ENCODE data around the gene LIG3.
"Not testable (repeated sequence)": the region's sequence is repeated elsewhere in the genome, so short reads cannot be mapped to it uniquely, and the experiment has no call there.

LIG3 gene

GRCh38 chr17:34980353-34980680 lies at the start of gene LIG3:
Gene LIG3 (plus strand): TSS chr17:34980512. CDS start chr17:34983006, 2,494 bp downstream.
- FAIRE-seq, result no peak

GRCh38 chr17:34950780-34951179 lies 29.5 kb upstream of the LIG3 start:
- not testable (repeated sequence) for FAIRE-seq

GRCh38 chr17:34958438-34958837 lies 21.9 kb upstream of the LIG3 start:
- no peak for FAIRE-seq

GRCh38 chr17:34961093-34961911 lies 19.0 kb upstream of the LIG3 start, which contains the start of the genes CCT6B and ZNF830:
Gene CCT6B (minus strand): TSS chr17:34961460. CDS start chr17:34961393, 67 bp downstream.
Gene ZNF830 (plus strand): TSS chr17:34961540. CDS start chr17:34961567, 27 bp downstream.
- peak; percentile 85 for FAIRE-seq

- no peak for FAIRE-seq
Measured at GRCh38 chr17:34974179-34974578, 6.1 kb upstream of the LIG3 start.

GRCh38 chr17:34974794-34975785 lies 5.2 kb upstream of the LIG3 start:
- no peak for FAIRE-seq

GRCh38 chr17:34979153-34979552 lies 1.2 kb upstream of the LIG3 start:
- no peak for FAIRE-seq

- no peak for FAIRE-seq
Measured at GRCh38 chr17:34979650-34980352, 511 bp upstream of the LIG3 start.

- FAIRE-seq, result no peak
Measured at GRCh38 chr17:34980681-34981537, 597 bp downstream of the LIG3 start.

- FAIRE-seq, result no peak
Measured at GRCh38 chr17:34981538-34982241, 1.4 kb downstream of the LIG3 start.

GRCh38 chr17:34987232-34987631 lies 6.9 kb downstream of the LIG3 start:
- no peak for FAIRE-seq

- no peak for FAIRE-seq
Measured at GRCh38 chr17:34988644-34989043, 8.3 kb downstream of the LIG3 start.

- FAIRE-seq, result no peak
Measured at GRCh38 chr17:34989473-34989872, 9.2 kb downstream of the LIG3 start.

GRCh38 chr17:34990921-34991365 lies 10.6 kb downstream of the LIG3 start:
- no peak for FAIRE-seq

GRCh38 chr17:34991606-34992005 lies 11.3 kb downstream of the LIG3 start:
- FAIRE-seq, result no peak

- FAIRE-seq, result no peak
Measured at GRCh38 chr17:34993031-34993430, 12.7 kb downstream of the LIG3 start.

GRCh38 chr17:34996422-34997285 lies 16.3 kb downstream of the LIG3 start:
- FAIRE-seq, result no peak

- no peak for FAIRE-seq
Measured at GRCh38 chr17:34997355-34997862, 17.1 kb downstream of the LIG3 start.

GRCh38 chr17:34998205-34998604 lies 17.9 kb downstream of the LIG3 start:
- no peak for FAIRE-seq

- FAIRE-seq, result no peak
Measured at GRCh38 chr17:34999456-34999855, 19.1 kb downstream of the LIG3 start.

All from A204.1 (cell line).